ENCODE results near the gene USP40. TPM values are rescaled to one million over a fixed set of nuclear protein-coding genes. Genes with fewer than 3 reads are reported as not detected.

Gene USP40
- total RNA-seq, 1 donor from 2014 or later = 32.9 TPM

DNA sequence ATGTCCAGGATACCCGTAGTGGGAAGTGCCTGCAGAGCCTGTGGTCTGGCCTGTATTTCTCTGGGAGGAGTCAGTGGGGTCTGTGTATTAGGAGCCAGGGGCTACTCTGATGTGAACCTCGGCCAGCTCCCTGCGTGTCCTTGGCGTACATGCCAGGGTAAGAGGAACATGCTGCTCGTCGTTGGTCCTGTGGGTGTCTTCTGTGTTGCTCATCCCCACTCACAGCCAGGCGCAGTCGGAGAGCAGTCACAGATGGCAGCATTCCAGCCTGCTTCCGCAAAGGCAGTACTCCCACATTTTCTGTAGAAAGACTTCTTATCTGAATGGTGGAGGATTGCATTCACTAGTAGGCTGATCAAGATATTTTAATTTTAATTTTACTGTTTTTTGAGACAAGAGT is 127.4 kb downstream of the USP40 start:
- no peak overlapping the region for H3K4me2 ChIP-seq
- Mint-ChIP-seq H3K4me3 (no peak overlapping the region), H3K27me3 (ENCODE audit: insufficient read depth, low read depth) (peaks cover 4% of the 10 kb centered on the region), H3K36me3 (peaks cover 2% of the 10 kb centered on the region), H3K9me3 (no peaks in the 10 kb centered on the region), H3K4me1 (peaks cover 2% of the 10 kb centered on the region), H3K27ac (no peak overlapping the region)
- H3F3A ChIP-seq (ENCODE audit: low read depth) = no peaks in the 10 kb centered on the region
- H2AFZ ChIP-seq (replicated peaks) = no peak overlapping the region
- TF ChIP-seq, protein P1, sequence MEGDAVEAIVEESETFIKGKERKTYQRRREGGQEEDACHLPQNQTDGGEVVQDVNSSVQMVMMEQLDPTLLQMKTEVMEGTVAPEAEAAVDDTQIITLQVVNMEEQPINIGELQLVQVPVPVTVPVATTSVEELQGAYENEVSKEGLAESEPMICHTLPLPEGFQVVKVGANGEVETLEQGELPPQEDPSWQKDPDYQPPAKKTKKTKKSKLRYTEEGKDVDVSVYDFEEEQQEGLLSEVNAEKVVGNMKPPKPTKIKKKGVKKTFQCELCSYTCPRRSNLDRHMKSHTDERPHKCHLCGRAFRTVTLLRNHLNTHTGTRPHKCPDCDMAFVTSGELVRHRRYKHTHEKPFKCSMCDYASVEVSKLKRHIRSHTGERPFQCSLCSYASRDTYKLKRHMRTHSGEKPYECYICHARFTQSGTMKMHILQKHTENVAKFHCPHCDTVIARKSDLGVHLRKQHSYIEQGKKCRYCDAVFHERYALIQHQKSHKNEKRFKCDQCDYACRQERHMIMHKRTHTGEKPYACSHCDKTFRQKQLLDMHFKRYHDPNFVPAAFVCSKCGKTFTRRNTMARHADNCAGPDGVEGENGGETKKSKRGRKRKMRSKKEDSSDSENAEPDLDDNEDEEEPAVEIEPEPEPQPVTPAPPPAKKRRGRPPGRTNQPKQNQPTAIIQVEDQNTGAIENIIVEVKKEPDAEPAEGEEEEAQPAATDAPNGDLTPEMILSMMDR (IDR thresholded peaks at IDR 0.05) = no peak
- TF ChIP-seq EZH2phosphoT487 (IDR thresholded peaks at IDR 0.05) = no peak
- no peak for TF ChIP-seq EZH2 (IDR thresholded peaks at IDR 0.05)
- no peaks in the 10 kb centered on the region for H3K79me2 ChIP-seq (ENCODE audit: low read depth)
- H3K27ac ChIP-seq = no peak overlapping the region
- no peaks in the 10 kb centered on the region for H4K20me1 ChIP-seq (ENCODE audit: low read depth)
- DNase-seq (ENCODE audit: low spot score) = no peak
- H3K27me3 ChIP-seq = no peaks in the 10 kb centered on the region
- no peaks in the 10 kb centered on the region for H3K4me1 ChIP-seq
- no peaks in the 10 kb centered on the region for H3K9me3 ChIP-seq (ENCODE audit: low read depth)
- no peak overlapping the region for H3K4me3 ChIP-seq
- no peaks in the 10 kb centered on the region for H3K36me3 ChIP-seq
- H3K9ac ChIP-seq = no peak overlapping the region

DNA sequence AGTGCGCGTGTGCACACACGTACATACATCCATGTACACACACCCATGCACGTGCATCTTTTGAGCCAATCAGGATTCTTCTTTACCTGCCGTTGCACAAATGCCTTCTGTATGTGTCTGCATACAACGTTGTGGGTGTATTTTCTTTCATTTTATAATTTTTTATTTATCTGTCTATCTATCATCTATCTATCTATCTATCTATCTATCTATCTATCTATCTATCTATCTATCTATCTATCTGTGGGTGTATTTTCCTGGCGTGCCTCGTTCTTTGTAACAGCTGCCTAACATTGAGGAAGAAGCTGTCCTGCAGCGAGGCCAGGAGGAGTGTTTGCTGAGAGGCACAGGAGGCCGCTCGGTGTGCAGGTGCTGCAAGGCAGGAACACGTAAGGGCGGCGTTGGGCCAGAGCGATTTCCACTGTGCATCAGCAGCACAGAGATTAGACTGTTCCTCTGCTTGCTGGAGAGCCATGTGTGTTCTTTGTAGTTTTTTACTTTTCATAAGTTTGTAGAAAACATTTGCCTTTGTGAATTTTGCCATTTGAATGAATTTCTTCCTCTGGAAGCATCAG is 127.9 kb downstream of the USP40 start:
- Histone ChIP-seq H3K9ac (no peak overlapping the region), H3K79me2 (ENCODE audit: low read depth) (no peaks in the 10 kb centered on the region), H3K27ac (no peak overlapping the region), H3K27me3 (no peaks in the 10 kb centered on the region), H3K4me3 (no peak overlapping the region), H3K4me2 (no peak overlapping the region), H3K9me3 (ENCODE audit: low read depth) (no peaks in the 10 kb centered on the region), H2AFZ (replicated peaks) (no peak overlapping the region), H3F3A (ENCODE audit: low read depth) (no peaks in the 10 kb centered on the region), H4K20me1 (ENCODE audit: low read depth) (no peaks in the 10 kb centered on the region), H3K4me1 (no peaks in the 10 kb centered on the region), H3K36me3 (no peaks in the 10 kb centered on the region)
- H3K27ac Mint-ChIP-seq = no peak overlapping the region
- no peaks in the 10 kb centered on the region for H3K27me3 Mint-ChIP-seq (ENCODE audit: insufficient read depth, low read depth)
- no peaks in the 10 kb centered on the region for H3K9me3 Mint-ChIP-seq
- H3K4me1 Mint-ChIP-seq = peaks cover 2% of the 10 kb centered on the region
- no peak for DNase-seq (ENCODE audit: low spot score)
- peaks cover 2% of the 10 kb centered on the region for H3K36me3 Mint-ChIP-seq
- TF ChIP-seq, protein P1 (IDR thresholded peaks at IDR 0.05) = no peak
- no peak for TF ChIP-seq EZH2 (IDR thresholded peaks at IDR 0.05)
- no peak overlapping the region for H3K4me3 Mint-ChIP-seq

DNA sequence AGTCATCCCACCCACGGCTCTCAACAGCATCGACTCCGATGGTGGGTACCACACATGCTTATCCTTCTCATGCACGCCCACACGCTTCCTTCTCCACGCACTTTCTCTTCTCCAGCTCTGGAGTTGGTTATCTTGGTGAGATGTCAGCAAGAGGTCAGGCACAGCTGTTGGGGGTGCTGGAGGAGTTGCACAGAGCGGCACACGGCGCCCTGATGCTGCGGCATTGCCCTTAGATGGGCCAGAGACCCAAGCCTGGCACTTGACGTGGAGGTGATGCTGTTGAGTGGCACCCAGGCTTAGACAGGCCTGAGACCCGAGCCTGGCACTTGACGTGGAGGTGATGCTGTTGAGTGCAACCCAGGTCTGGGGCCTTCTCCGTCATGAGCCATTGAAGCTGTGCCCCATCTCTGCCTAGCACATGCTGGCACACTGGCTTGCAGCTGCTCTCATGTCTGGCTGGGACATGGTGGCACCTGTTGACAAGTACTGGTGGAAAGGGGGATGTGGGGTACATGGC is 129.1 kb downstream of the USP40 start:
- H3K9me3 ChIP-seq (ENCODE audit: low read depth) = no peaks in the 10 kb centered on the region
- no peak overlapping the region for H3K4me3 Mint-ChIP-seq
- TF ChIP-seq EZH2 (IDR thresholded peaks at IDR 0.05) (no peak), EZH2phosphoT487 (IDR thresholded peaks at IDR 0.05) (no peak)
- TF ChIP-seq, protein P1 (IDR thresholded peaks at IDR 0.05) = no peak

More for the DNA sequence above, 129.1 kb downstream of the USP40 start:
- Histone ChIP-seq H3K27ac (no peak overlapping the region), H3K9ac (no peak overlapping the region), H3K36me3 (no peaks in the 10 kb centered on the region), H2AFZ (replicated peaks) (no peak overlapping the region), H3F3A (ENCODE audit: low read depth) (no peaks in the 10 kb centered on the region), H3K27me3 (no peaks in the 10 kb centered on the region), H3K4me1 (no peaks in the 10 kb centered on the region), H3K4me2 (no peak overlapping the region), H3K4me3 (no peak overlapping the region), H4K20me1 (ENCODE audit: low read depth) (no peaks in the 10 kb centered on the region), H3K79me2 (ENCODE audit: low read depth) (no peaks in the 10 kb centered on the region)
- Mint-ChIP-seq H3K27me3 (ENCODE audit: insufficient read depth, low read depth) (no peaks in the 10 kb centered on the region), H3K4me1 (no peaks in the 10 kb centered on the region), H3K36me3 (peaks cover 2% of the 10 kb centered on the region), H3K9me3 (no peaks in the 10 kb centered on the region), H3K27ac (no peak overlapping the region)
- no peak for DNase-seq (ENCODE audit: low spot score)
